Measurements from ENCODE around the gene BICDL1. TPM values are rescaled to one million over a fixed set of nuclear protein-coding genes. Genes with fewer than 3 reads are reported as not detected.
A peak's percentile ranks its signal among the peaks of the same experiment; 100 is the strongest.

Gene BICDL1
- total and polyA plus RNA-seq, 8 donors = 2.0 to 23.0 (median 6.8) TPM

GRCh38 chr12:120134307-120134980, 145.4 kb downstream of the BICDL1 start:
- DNase-seq (peak in 1 of 6 donors; percentile 39), ATAC-seq (no peak), FAIRE-seq (no peak)
- H3K36me3 ChIP-seq = peaks cover 7 to 98% (median 66%) of the 10 kb centered on the region in 3 donors
- 97 to 98% methylated on average over 20 of the region's 20 CpGs for WGBS, 2 donors
- H3K4me3 ChIP-seq = no peak overlapping the region
- intact Hi-C loops (cut with DNase I) = loop anchor here in 1 of 3 donors (10.0 kb wide), 1 partner anchor 50 kb away; no protein-coding TSS in a partner anchor
- H3K27ac ChIP-seq = no peak overlapping the region
- H3K27me3 ChIP-seq = no peaks in the 10 kb centered on the region
- no peaks in the 10 kb centered on the region for H3K9me3 ChIP-seq
- no peaks in the 10 kb centered on the region for H3K4me1 ChIP-seq
- no peak for TF ChIP-seq CTCF (IDR thresholded peaks at IDR 0.05)

- Histone ChIP-seq H3K27me3 (no peaks in the 10 kb centered on the region), H3K4me1 (no peaks in the 10 kb centered on the region), H3K27ac (no peak overlapping the region), H3K4me3 (no peak overlapping the region), H3K36me3 (peaks cover 7 to 99% (median 60%) of the 10 kb centered on the region in 3 donors), H3K9me3 (no peaks in the 10 kb centered on the region)
- no peak for ATAC-seq
- DNase-seq = peak in 1 of 6 donors; percentile 40
- intact Hi-C loops (cut with DNase I) = loop anchor here in 1 of 3 donors (10.0 kb wide), 1 partner anchor 49 kb away; no protein-coding TSS in a partner anchor
- WGBS, 2 donors = 80 to 81% methylated on average over 11 of the region's 11 CpGs
- FAIRE-seq = no peak
- no peak for TF ChIP-seq CTCF (IDR thresholded peaks at IDR 0.05)
These were observed 147.2 kb downstream of the BICDL1 start for GRCh38 chr12:120136093-120136770.

GRCh38 chr12:120137833-120138232, 148.8 kb downstream of the BICDL1 start:
- intact Hi-C loops (cut with DNase I) = loop anchor here in 1 of 3 donors (10.0 kb wide), 1 partner anchor 47 kb away; no protein-coding TSS in a partner anchor
- FAIRE-seq = no peak
- no peak for TF ChIP-seq CTCF (IDR thresholded peaks at IDR 0.05)

GRCh38 chr12:120138366-120138765, 149.3 kb downstream of the BICDL1 start:
- Histone ChIP-seq H3K27ac (no peak overlapping the region), H3K4me1 (no peaks in the 10 kb centered on the region), H3K9me3 (no peaks in the 10 kb centered on the region), H3K4me3 (no peak overlapping the region), H3K27me3 (no peaks in the 10 kb centered on the region), H3K36me3 (peaks cover 7 to 95% (median 65%) of the 10 kb centered on the region in 3 donors)
- 94 to 95% methylated on average over 9 of the region's 9 CpGs for WGBS, 2 donors
- ATAC-seq (no peak), DNase-seq (peak in 1 of 6 donors; percentile 27), FAIRE-seq (no peak)
- no peak for TF ChIP-seq CTCF (IDR thresholded peaks at IDR 0.05)
- intact Hi-C loops (cut with DNase I) = loop anchor here in 1 of 3 donors (10.0 kb wide), 1 partner anchor 46 kb away; no protein-coding TSS in a partner anchor

More at GRCh38 chr12:120137833-120138232, 148.8 kb downstream of the BICDL1 start:
- Histone ChIP-seq H3K36me3 (peaks cover 7 to 100% (median 67%) of the 10 kb centered on the region in 3 donors), H3K27me3 (no peaks in the 10 kb centered on the region), H3K27ac (no peak overlapping the region), H3K9me3 (no peaks in the 10 kb centered on the region), H3K4me1 (no peaks in the 10 kb centered on the region), H3K4me3 (no peak overlapping the region)
- ATAC-seq (no peak), DNase-seq (no peak)
- 83 to 84% methylated on average over 11 of the region's 11 CpGs for WGBS, 2 donors

Data from pancreas (tissue), 10 donors.